ENCODE results near the gene FAR1.

- TF ChIP-seq CTCF (IDR thresholded peaks at IDR 0.05) = no peak
- TF ChIP-seq POLR2A (IDR thresholded peaks at IDR 0.05) = no peak
- TF ChIP-seq EP300 (IDR thresholded peaks at IDR 0.05; ENCODE audit: low read depth) = no peak
- no peak for TF ChIP-seq POLR2AphosphoS5 (IDR thresholded peaks at IDR 0.05)
These were observed 4.1 kb upstream of the FAR1 start for GRCh38 chr11:13664351-13664750.

Measured in transverse colon (tissue), 4 donors.